GM18858 (cell line): ENCODE measurements around the gene RPL35A.
"Not testable (repeated sequence)": the region's sequence is repeated elsewhere in the genome, so short reads cannot be mapped to it uniquely, and the experiment has no call there.

ENCODE experiments used
- ATAC-seq: cut with Tn5 transposase; IDR thresholded peaks from one replicate; pipeline ENCODE4 v1.9.1; 2021; ENCODE audit not compliant: unreplicated experiment

RPL35A gene

DNA sequence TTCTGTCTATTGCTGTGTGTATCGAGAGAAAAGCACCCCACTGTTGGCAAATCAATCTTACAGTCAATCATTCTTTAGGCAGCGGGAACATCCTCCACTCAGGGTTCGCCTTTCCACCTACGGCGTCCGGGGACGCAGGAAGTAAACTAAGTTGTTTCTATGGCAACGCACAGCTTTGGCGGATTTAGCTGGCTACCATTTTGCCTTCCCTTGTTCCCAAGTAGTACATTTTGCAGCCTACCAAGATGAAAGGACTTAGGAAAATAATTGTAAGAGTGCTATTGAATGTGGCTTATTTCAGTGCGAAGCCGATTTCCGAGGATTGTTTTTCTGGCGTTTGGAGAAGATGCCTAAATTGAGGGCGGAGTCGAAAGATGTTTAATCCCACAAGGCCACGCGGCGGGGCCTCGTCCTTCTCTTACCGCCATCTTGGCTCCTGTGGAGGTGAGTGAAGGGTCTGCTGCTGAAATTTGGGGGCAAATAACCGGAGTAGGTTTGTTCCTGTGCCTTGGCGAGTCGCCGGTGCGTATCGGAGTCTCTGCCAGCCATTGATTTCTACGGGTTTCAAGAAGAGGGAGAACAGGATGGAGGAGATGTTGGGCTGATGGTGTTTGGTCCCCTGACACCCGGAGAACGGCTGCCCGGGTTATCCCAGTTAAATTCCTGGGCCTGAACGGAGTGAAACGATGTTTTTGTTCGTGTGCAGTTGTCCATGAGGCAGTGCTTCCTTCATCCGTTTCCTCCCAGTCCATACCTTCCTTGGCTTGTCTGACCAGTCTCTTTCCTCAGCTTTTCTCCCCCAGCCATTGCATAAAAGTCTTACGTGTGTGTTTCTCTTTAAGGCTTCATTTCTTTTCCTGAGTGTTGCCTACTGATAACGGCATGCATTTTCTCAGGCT, at the start of gene RPL35A:
Gene RPL35A, plus strand, starts transcription at position 413 of the 899 bp plus-strand sequence. CDS start 778 bp downstream, outside the sequence.
- ATAC-seq, result peak; percentile 87

DNA sequence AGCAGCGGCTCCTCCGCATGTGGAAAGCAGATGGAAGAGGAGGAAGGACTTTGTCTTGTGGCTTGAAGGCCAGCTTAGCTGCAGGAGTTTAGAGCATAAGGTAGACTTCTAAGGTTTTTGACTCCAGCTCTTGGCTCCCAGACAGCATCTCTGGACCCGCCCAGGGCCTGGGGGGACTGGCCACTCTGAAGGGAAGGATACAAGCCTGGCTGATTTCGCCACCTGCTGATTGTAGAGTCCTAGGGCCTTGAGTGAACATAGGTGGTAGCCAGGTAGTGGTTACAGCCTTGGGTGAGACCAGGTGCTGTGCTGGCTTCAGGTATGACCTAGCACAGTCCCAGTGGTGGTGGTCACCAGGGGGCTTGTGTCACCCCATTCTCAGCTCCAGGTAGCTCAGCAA, 48.4 kb upstream of the RPL35A start:
- ATAC-seq, result no peak

DNA sequence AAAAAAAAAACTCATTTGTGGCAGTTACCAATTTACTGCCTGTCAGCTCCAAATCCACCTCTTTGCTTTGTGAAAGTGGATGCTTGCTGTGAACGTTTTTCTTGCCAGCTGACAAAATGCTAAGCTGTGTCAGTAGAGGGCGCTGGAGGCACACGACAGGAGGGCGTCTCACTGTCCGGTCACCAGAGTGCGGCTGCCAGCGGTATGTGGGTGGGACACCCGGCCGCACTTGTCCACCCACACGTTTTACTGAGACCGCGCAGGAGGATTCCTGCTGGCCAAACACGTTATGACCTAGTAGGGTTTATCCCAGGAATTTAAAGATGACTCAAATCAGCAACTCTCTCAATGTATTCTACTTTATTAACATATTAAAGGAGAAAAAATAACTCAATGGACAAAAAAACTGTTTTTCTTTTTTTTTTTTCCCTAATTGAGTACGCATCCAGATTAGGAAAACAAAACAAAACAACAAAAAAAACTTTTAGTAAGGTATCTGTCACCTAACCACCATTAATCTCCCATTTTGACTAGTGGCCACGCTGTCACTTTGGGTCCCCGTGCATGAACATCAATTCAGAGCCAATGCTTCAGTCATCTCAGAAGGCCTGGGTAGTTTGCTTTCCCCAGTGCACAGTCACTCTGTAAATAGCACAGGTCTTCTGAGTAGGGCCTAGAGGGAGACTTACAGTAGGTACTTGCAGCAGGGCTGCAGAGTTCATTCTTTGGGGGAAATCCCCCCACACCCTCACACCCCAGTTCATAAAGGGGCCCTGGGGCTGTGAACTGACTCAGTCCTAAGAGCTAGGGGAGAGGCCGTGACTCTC, 43.8 kb upstream of the RPL35A start:
- ATAC-seq, result peak; percentile 88

DNA sequence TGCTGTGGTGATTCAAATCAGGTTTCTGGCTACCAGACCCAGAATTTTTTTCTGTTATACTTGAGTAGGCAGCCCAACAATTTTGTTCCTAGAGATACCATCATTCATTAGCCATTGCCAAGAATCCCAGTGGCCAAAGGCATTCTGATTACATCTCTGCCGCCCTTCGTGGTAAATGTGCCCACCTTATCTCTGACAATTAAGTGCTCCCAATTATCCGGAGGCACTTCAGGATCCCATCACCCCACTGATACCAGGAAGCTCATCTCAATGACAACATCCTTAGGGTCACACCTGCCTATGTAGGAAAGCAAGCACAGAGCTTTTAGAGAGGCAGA, 43.2 kb upstream of the RPL35A start:
- no peak for ATAC-seq

DNA sequence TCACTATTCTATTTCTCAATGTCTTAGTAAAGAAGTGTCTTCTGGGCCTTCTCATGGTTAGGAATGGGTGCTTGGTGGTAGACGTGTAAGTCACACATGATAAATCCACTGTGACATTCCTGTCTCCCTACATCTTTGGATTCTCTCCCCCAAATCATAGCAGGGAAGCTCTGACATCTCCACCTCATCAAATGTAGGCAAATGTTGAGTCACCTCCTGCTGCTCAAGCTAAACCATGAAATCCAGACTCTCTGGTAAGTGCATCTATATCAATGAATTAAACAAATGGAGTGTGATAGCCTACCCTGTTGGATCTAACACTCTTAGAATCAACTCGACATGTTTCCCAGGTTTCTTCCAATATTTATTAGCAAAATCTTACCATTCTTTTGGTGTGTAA, 42.8 kb upstream of the RPL35A start:
- no peak for ATAC-seq

DNA sequence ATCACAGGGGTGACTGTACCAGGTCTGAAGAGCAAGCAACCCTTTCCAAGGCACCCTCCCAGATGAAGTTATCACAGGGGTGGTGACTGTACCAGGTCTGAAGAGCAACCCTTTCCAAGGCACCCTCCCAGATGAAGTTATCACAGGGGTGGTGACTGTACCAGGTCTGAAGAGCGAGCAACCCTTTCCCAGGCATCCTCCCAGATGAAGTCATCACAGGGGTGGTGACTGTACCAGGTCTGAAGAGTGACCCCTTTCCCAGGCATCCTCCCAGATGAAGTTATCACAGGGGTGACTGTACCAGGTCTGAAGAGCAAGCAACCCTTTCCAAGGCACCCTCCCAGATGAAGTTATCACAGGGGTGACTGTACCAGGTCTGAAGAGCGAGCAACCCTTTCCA, 41.4 kb upstream of the RPL35A start:
- ATAC-seq, result not testable (repeated sequence)

DNA sequence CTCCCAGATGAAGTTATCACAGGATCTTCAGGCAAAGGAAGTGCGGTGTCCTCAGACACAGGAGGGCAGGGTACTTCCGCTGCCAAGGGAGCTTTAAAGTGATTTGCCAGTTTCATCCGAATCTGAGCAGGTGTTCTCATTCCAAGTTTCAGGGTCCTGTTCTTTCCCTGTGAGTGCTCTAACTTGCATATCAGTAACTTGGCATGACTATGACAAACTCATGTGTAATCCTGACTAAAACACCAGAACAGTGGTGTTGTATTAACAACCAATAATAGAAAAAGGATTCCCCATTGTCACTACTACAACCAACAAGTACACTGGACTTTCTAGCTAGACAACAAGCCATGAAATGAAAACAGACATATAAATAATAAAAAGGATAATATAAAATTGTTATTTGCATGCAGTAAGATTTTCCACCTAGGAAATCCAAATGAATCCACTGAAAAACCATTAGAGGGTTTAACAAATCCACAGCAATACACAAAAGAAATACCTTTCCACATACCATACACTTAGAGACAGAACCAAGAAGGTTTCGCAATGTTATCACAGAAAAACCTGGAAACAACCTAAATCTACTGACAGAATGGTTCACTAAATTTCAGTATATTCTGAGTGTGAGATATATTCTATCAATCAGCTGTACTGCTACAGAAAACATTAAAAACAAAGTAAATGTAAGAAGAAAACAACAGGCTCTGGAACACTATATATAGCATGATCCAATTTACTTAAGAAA, 40.9 kb upstream of the RPL35A start:
- ATAC-seq, result no peak

DNA sequence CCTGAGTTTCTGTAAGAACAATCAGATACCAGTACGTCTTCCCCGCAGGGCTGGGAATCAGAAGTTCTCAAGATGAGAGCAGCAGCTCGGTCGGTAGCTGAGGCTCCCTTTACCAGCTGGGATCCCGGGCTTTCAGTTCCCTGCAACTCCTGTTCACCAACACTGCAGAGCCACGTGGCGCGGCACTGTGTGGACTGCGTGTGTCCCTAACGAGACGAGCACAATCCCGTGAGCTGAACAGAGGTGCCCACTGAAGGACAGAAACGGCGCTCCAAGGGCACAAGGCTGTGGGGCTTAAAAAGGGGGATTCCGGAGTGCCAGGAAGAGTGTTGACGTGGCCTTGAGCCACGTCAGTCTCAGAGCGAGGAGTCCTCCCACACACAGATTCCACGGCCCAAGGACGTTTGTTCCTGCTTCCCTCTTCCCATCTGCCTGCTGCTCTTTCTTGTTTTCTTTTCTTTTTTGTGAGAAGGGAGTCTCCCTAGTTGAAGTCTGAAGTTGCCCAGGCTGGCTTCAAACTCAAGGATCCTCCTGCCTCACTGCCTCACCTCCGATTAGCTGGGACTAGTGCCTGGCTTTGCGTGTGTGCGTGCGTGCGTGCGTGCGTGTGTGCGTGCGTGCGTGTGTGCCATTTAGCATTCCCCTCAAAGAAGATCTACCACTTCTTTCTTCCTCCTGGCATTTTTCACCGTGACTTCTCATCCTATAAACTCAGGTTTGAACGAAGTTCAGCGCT, 37.1 kb upstream of the RPL35A start:
- no peak for ATAC-seq

DNA sequence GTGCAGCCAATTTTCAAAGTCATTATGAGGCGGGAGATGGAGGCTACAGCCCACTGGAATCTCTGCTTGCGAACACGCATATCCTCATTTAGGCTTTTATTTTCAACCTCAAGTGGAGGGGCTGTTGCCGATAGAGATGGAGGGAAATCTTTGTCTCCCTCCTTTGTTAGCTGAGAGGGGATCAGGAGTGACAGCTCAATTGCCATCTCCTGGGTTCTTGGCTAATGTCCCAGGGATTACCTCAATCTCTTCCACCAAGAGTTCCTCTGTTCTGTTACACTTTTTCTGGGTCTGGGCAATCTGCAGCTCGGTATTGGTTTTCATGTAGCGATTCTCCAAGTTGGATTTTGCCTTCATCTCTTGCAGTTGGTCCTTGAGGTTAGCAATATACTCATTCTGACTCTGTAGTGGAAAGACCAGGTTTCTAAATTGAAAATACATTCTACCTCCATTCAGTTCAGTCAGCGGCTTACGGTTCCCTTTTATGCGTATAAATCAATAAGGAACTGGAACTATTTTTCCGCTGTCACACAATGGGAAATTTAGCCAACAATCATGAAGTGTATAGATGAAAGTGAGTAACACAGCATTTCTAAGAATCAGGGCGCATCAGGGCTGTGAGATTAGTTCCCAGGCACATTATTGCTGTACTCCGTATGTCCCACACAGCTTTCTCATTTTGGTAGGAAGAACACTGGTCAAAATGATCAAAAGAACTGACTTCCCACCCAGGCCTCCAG, 36.2 kb upstream of the RPL35A start:
- no peak for ATAC-seq

DNA sequence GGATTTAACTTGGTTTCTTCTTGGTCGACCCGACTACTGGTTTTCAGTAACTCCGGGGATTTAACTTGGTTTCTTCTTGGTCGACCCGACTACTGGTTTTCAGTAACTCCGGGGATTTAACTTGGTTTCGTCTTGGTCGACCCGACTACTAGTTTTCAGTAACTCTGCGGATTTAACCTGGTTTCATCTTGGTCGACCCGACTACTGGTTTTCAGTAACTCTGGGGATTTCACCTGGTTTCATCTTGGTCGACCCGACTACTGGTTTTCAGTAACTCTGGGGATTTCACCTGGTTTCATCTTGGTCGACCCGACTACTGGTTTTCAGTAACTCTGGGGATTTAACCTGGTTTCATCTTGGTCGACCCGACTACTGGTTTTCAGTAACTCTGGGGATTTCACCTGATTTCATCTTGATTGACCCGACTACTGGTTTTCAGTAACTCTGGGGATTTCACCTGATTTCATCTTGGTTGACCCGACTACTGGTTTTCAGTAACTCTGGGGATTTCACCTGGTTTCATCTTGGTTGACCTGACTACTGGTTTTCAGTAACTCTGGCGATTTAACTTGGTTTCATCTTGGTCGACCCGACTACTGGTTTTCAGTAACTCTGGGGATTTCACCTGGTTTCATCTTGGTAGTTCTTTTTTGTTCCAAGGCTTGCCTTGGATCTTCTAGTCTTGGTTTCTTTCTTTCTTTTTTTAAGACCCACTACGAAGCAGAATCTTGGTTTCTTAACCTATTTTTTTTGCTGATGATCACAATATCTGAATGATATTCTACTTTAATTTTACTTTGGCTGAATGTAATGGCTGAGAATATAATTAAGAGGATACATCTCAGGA, 28.3 kb upstream of the RPL35A start:
- ATAC-seq, result not testable (repeated sequence)

DNA sequence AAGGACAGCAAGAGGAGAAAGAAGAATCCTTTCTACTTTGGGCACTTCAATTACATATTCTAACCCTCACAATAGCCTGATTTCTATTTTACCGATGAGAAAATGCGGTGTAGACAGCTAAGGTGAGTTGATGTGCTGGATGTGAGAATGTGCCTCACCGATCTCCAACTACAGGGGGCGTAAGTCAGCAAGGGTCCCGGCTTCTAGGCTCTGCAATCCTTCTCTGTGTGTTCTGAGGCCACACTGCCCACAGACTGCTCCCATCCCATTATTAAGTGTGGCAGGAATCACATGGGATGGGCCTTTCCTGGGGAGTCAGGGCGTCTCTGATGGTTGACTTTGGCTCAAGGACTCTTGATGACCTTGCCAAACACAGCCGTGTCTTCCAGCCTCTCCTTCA, 23.6 kb upstream of the RPL35A start:
- ATAC-seq, result no peak

DNA sequence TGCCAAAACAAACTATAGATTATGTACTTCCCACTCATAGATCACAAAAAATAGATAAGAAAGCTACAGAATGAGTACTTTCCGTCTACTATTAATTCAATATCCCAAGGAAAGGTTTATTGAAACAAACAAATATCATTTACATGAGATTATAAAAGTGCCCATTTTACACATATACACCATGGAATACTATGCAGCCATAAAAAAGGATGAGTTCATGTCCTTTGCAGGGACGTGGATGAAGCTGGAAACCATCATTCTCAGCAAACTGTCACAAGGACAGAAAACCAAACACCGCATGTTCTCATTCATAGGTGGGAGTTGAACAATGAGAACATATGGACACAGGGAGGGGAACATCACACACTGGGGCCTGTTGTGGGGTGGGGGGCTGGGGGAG, 22.4 kb upstream of the RPL35A start:
- not testable (repeated sequence) for ATAC-seq

DNA sequence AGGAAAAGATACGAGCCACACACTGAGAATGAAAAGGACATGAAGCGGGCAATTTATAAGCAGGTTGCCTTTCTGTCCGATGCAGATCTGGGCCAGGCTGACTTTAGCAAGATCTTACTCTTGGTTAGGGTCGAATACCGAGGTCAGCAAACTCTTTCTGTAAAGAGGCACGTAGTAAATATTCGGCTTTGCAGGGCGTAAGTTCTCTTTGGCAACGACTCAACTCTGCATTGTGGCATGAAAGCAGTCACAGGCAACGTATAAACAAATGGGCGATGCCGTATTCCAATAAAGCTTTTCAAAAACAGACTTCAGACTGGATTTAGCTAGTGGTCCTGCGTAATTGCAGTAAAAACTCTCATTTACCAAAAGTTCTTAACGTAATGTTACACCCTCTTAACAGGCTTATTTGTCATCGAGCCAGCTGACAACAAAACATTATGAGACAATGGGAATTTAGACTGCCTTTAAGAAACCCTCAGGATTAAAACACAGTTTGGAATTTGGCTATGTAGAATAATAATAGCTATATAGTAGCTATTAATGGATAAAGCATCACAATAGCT, 13.1 kb upstream of the RPL35A start:
- ATAC-seq, result no peak

DNA sequence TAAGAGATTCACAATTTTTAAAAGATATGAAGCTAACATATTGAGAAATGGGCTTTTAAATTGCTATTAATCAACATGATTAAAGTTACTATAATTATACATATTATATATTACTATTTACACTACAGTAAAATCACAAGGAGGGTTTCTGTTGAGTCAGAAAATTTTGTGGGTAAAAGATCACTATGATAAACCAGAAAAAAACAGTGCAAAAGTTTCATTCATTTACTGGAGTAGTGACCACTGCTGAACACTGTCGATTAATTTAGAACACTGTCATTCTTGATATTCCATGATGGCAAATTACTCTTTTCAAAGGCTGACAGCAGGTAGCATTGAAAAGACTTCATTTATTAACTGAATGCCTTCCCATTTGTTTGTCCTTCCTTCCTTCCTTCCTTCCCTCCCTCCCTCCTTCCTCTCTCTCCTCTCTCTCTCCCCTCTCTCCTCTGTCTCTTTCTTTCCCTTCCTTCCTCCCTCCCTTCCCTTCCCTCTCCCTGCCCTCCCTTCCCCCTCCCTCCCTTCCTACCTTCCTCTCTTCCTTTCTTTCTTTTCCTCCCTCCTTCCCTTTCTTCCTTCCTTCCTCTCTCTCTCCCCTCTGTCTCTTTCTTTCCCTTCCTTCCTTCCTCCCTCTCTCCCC, 9.1 kb upstream of the RPL35A start:
- no peak for ATAC-seq

DNA sequence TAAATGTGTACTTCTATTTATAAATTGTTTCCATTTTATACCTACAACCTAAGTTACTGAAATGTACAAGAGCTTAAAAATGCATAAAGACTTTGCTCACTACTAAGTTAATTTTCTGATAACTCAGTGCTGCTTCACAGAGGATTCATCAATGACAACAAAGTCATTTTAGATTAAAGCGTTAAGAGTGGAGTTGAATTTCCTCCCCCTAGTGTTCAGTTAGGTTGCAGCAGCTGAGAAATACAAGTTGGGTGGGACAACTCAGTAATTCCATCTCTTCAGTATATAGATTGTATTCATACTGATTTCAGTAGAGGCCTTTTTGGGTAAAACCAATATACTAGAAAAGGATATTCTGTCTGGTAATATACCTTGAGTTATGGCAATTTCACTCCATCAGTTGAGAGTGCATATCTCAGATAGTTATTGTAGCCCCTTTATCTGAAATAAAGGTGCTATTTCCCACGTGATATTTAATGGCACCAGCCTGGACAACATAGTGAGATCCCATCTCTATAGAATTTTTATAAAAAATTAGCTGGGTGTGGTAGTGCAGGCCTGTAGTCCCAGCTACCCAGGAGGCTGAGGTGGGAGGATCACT, 6.9 kb upstream of the RPL35A start:
- no peak for ATAC-seq

DNA sequence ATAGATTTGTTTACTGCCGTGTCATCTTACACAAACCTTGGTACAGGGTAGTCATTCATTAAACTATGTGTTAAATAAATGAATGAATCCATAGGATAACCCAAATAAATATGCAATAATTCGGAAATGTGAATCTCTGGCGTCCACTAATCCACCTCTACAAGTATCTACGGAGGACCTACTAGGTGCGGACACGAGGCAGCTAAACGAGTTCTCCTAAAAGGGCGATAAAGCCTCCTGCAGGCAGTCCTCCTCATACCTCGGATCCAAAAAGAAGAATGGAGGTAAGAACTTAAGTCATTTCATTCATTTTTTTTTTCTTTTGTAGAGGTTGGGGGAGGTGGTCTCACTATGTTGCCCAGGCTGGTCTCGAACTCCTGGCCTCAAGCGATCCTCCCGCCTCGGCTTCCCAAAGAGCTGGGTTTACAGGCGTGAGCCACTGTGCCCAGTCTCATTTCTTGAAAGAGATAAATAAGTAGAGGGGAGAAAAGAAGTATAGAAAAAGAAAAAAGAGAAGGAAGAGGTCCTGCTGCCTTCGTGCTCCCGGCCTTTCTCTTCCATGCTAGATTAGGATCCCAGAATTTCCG, 706 bp upstream of the RPL35A start:
- ATAC-seq, result no peak

DNA sequence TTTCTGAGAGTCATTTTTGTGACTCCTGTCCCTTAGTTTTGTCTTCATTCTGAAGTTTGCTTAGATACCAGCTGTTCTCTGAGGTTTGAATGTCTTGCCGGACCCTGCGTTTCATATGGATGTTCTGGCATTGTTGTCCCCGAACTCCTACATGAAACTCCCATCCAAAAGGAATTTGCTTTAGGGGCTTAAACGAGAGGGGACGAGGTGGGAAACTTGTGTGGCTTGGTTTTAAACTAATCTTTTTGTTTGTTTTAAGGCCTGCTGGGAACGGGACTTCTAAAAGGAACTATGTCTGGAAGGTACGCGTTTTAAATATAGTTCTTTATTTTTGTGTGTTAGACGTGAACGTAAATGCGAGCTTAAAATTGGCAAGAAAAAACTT, 679 bp downstream of the RPL35A start:
- no peak for ATAC-seq
